Kidney tubule cell (primary cell): Measurements from ENCODE around the gene TRIM46.
"Not testable (repeated sequence)": the region's sequence is repeated elsewhere in the genome, so short reads cannot be mapped to it uniquely, and the experiment has no call there.

Experiments
- DNase-seq: peaks from one replicate; pipeline ENCODE4 v3.0.0-alpha.2; 2018; ENCODE audit warnings: low spot score

The TRIM46 gene

DNA sequence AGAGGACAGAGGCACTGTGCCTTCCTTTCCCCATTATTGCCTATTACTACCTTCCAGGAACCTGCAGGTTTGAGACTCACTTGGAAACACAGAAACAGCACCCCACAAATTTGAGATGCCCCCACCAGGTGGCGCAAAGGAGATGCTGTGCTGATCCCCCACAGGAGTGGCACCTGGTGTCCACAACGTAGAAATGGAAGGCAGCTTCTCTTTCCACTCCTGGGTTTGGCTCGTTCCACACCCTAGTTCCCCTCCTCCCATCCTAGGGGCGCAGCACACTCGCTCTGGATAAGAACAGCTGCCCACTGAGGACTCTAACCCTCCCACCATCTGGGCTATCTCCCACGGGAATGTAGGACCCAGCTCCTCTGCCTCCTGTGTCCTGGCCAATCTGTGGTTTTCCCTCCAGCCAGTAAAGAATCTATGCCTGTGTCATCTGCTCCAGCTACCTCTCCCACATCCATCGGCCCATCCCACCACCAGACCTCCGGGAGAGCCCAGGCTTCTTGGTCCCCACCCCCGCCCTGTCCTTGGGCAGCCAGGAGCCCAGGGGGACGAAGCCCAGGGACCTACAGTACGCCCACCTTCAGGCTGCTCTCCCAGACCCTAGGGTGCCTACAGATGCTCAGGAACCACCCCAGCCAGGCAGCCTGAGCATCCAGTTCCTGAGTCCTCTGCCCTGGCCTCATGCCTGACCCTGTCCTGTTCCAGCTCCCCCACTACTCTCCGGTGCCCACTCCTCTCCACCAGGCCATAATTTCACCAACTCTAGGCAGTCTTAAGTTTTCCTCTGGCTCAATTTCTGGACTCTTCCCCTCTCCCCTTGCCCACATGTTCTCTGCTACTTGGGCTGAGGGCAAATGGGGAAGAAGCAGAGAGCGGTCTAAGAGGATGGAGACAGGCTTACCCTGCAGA is 33.5 kb downstream of the TRIM46 start:
- DNase-seq, result peak; percentile 85

DNA sequence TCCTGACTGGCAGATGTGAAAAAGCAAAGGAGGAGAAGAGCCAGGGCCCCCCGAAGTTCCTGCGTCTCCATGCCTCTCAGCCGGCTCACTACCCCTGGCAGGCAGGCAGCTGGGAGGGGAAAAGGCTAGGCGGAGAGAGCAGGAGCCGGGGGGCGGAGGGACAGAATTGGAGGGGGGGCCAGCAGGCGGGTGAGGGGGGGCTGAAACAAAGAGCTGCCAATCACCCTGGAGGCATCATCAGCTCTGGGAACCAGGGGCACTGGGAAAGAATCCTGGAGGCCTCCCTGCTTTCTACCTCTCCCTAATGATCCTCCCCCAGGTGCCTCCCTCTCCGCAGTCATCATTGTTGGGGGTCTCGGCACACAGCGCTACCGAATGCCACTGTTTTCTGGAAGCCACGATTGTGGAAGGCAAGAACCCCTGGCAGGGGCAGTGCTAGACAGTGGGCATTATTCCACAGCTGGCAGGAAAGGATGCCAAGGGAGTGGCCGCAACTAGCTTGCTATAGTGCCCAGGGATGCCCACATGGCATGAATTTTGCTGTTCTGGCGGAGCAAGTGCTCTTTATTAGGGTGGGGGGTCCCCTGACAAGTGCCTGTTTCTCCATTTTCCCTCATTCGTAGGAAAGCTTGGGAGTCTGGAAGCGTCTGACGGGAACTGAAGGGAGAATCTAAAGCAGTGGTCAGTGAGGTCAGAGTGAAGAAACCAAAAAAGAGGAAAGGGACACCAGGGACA is 34.3 kb downstream of the TRIM46 start, which contains the start of gene THBS3:
Gene THBS3 (minus strand): TSS at position 92 of the 735 bp plus-strand sequence. CDS start 21 bp downstream, at position 71.
- DNase-seq, result peak; percentile 45

DNA sequence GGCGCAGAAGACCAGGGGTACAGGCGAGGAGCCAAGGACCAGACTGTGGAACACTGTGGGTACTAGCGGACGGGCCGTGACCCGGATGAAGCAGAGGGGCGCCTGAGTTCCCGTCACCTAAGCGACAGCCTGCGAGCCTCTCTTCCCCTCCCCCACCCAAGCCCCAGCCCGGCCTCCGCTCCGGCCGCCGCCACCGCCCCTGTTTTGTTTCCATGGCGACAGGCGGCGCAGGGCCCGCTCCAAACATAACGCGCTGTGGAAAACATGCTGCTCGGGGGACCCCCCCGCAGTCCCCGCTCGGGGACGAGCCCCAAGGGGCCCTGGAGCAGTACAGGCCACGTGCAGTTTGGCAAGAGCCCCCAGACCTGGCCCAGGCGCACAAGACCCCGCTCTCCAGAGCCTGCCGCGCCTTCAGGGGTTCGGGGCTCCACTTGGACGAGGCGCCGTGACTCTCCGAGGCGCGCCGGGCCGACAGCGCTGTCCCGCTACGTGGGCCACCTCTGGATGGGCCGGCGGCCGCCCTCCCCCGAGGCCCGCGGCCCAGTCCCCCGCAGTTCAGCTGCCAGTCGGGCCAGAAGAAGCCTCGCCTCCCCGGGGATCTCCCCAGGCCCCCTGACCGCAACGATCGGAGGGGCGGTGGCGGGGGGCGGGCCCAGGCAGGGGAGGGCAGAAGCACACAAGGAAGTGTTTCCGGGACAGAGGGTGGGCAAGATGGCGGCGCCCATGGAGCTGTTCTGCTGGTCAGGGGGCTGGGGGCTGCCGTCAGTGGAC is 35.1 kb downstream of the TRIM46 start, which contains the start of gene MTX1:
Gene MTX1 (plus strand): TSS at position 155 of the 771 bp plus-strand sequence. CDS start 110 bp downstream, at position 265.
- DNase-seq, result peak; percentile 88

- no peak for DNase-seq
These were observed 35.7 kb downstream of the TRIM46 start for GRCh38 chr1:155209312-155209721.

- DNase-seq, result no peak
These were observed 36.9 kb downstream of the TRIM46 start for GRCh38 chr1:155210314-155211104.

- not testable (repeated sequence) for DNase-seq
These were observed 37.9 kb downstream of the TRIM46 start for GRCh38 chr1:155211381-155212050.

DNA sequence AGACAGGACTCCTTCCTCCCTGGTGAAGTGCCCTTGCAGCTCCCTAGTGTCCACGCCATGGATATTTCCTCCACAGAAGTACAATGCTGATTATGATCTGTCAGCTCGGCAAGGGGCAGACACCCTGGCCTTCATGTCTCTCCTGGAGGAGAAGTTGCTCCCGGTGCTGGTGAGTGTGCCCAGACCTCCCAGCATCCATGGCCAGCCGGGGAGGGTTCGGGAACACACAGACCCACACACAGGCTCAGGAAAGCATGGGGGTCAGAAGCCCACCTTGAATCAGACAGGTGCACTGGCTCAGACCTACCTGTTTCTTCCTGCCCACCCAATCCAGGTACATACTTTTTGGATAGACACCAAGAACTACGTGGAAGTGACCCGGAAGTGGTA is 38.4 kb downstream of the TRIM46 start:
- DNase-seq, result not testable (repeated sequence)

DNA sequence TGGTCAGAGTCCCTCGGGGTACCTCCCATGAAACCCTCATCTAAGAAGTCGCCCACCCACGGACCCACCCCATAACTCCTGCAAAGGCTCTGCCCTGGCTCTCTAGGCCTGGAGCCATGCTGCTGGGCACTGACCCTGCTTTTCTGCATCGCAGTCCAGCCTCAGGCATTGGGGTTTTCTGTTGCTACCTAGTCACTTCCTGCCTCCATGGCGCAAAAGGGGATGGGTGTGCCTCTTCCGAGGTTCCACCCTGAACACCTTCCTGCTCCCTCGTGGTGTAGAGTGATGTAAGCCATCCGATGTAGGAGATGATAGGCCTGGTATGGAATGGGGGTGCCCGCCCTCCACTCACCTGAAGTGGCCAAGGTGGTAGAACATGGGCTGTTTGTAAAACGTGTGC is 41.1 kb downstream of the TRIM46 start:
- not testable (repeated sequence) for DNase-seq

GRCh38 chr1:155218854-155219591 is 45.4 kb downstream of the TRIM46 start:
- DNase-seq, result peak; percentile 49

DNA sequence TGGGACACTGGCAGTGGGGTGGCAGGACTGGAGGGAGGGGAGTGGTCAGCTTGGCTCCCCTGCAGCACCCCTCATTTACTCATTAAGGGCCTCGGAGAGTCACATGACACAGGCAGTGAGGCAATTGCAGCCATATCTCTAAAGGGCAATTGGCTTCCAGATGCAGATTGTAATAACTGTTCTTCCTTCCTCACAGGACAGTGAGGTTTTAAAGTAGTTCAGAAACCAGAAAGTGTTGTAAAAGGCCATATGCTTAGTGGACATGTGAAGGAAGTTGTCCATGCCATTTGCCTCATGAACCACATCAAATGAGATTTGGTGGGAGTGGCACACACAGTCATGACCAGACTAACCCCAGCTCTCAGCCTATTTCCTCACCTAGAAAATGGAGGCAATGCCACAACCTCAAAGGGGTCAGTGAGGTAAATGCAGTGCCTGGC is 46.0 kb downstream of the TRIM46 start:
- DNase-seq, result no peak

DNA sequence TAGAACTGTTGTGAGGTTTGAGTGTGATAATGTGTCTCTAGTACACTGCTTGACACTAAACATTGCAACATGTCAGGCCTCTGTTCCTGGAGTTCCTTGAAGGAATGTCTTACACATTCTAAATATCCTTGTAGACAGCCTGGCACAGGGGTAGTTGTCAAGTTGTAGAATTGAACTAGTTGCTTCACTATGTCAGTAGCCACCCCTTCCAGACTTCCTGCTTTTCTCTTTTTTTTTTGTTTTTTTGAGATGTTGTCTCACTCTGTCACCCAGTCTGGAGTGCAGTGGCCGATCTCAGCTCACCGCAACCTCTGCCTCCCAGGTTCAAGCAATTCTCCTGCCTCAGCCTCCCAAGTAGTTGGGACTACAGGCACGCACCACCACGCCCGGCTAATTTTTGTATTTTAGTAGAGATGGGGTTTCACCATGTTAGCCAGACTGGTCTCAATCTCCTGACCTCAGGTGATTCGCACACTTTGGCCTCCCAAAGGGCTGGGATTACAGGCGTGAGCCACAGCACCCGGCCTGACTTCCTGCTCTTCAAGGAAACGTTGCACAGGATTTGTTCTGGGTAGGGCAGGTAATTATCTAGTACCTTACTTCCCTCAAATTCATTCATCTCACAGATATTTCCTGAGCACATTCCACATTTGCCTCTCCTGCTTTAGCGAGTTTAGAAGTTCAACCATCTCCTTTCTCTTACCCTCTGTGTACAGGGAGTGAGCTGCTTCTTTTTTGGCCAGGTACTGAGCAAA is 46.7 kb downstream of the TRIM46 start:
- DNase-seq, result peak; percentile 56

DNA sequence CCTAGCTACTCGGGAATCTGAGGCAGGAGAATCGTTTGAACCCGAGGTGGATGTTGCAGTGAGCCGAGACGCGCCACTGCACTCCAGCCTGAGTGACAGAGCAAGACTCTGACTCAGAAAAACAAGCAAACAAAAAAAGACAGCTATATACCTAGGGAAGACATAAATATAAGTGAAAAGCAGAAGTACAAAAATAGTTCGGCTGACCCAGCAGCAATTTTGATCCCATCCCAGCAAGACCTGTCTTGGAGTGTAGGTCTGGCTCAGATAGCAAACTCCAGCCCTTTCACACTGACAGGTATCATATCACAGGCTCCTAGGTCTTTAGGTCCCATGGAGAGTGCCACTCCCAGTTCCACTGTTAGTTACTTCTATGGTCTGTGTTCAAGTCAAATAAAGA is 49.4 kb downstream of the TRIM46 start:
- DNase-seq, result no peak

GRCh38 chr1:155225404-155225759 is 51.7 kb downstream of the TRIM46 start:
- not testable (repeated sequence) for DNase-seq

DNA sequence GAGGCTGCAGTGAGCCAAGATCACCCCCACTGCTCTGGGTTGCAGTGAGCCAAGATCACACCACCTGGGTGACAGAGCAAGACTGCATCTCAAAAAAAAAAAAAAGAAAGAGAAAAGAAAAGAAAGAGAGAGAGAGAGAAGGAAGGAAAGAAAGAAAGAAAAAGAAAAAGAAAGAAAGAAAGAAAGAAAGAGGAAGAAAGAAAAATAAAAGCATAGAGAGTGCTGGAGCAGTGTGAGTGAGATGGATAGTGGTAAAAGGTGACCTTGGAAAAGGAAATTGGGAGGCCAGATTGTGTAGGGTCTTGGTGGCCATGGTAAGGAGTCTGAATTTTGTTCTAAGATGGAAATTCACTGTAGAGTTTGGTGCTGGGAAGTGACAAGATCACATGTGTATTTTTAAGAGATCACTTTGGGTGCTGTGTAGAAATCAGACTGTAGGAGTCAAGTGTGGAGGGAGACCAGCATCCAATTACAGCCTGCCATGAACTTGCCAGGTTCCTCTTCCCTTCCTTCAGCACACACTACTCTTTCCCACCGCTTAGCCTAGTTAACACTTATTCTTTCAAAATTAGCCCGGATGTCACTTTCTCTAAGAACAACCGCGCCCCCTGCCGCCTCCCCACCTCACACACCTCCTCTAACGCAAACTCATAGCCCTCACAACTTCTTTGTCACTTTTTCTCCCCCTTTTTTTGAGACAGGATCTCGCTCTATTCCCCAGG is 52.7 kb downstream of the TRIM46 start:
- DNase-seq, result peak; percentile 83

- peak; percentile 55 for DNase-seq
These were observed 53.2 kb downstream of the TRIM46 start for GRCh38 chr1:155226910-155227260.

- peak; percentile 99 for DNase-seq
These were observed 53.8 kb downstream of the TRIM46 start for GRCh38 chr1:155227261-155228095.

DNA sequence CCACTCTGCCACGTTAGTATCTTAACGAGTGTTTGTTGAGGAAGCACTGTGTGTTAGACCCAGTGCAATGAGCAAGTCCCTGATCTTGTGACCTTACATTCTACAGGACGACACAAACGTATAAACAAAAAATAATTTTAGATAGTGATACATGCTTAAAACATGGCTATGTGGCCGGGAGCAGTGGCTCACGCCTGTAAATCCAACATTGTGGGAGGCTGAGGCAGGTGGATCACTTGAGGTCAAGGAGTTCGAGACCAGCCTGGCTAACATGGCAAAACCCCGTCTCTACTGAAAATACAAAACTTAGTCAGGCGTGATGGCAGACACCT is 54.4 kb downstream of the TRIM46 start:
- DNase-seq, result no peak

- DNase-seq, result not testable (repeated sequence)
These were observed 57.7 kb downstream of the TRIM46 start for GRCh38 chr1:155231302-155231701.
